Psoas muscle (tissue), 8 donors: Measurements from ENCODE around the gene SLCO2A1. TPM values are rescaled to one million over a fixed set of nuclear protein-coding genes. Genes with fewer than 3 reads are reported as not detected.

Source experiments
- ATAC-seq, 4 donors: fragments of 200-7000 bp; cut with Tn5 transposase; one replicate each; pipeline ENCODE4 v1.9.1; 2020; ENCODE audit warnings: moderate library complexity in 3 of 4, mild to moderate bottlenecking in 2 of 4
- DNase-seq, 2 donors: peaks; one replicate each; pipeline ENCODE4 v3.0.0-alpha.2; 2020
- H3K27ac ChIP-seq: fragments of 200-600 bp; one replicate; pipeline ENCODE4 v1.8.0; 2022
- H3K27me3 ChIP-seq, 3 donors: fragments of 200-600 bp in 1 of 3; one replicate each; pipeline versions ENCODE4 v1.6.1 to v1.8.0; 2013 to 2022; ENCODE audit warnings: low read length in 2 of 3, mild to moderate bottlenecking in 2 of 3, moderate library complexity in 1 of 3; ENCODE audit not compliant: insufficient read depth in 3 of 3
- H3K36me3 ChIP-seq, 2 donors: fragments of 200-600 bp in 1 of 2; one replicate each; pipeline versions ENCODE4 v1.6.1 to v1.8.0; 2013 to 2022; ENCODE audit warnings: low read depth in 1 of 2, mild to moderate bottlenecking in 1 of 2, moderate library complexity in 1 of 2; ENCODE audit not compliant: insufficient read depth in 1 of 2
- H3K4me1 ChIP-seq: fragments of 200-600 bp; one replicate; pipeline ENCODE4 v1.8.0; 2022
- H3K4me3 ChIP-seq: fragments of 200-600 bp; one replicate; pipeline ENCODE4 v1.8.0; 2022; ENCODE audit warnings: mild to moderate bottlenecking
- H3K9me3 ChIP-seq: fragments of 200-600 bp; one replicate; pipeline ENCODE4 v1.8.0; 2022
- WGBS, 3 donors: extraction: QIAGEN DNeasy Blood & Tissue Kit; methylation state at CpG; one replicate each; pipeline versions ENCODE4 v1.1.6 to v1.1.7; 2013; 5-methylcytosine and 5-hydroxymethylcytosine counted together
- intact Hi-C, 2 donors: fragments of 100-400 bp; cut with DNase I; formaldehyde crosslinking; loops; one replicate each; pipeline versions ENCODE4 v1.11.0 to v1.14.2; 2022
- polyA plus RNA-seq, 3 donors: library from polyadenylated mRNA; stranded (reverse); fragments of 200-250 nt; gene quantifications; one replicate each; pipeline ENCODE4 v1.2.3, GENCODE V29; 2013
- total RNA-seq, 4 donors: library from RNA; stranded (reverse); fragmentation: NEBNext Ultra II Directional in 2 of 4; extraction: Animal tissue kit (Norgen Biotek cat#: 25700) in 2 of 4; gene quantifications; one replicate each; pipeline versions ENCODE4 v1.2.1 to v1.2.4, GENCODE V29; 2021 to 2023
- TF ChIP-seq, protein P1 (sequence below): fragments of 200-600 bp; IDR thresholded peaks from one replicate; pipeline ENCODE4 v1.8.0; 2022; ENCODE audit warnings: antibody characterized with exemption
- donor health status: healthy with polysubstance abuse.
- donor health status: DM: no; HTN: no; CAD: no; lungs with moderate emphysema.
- donor health status: Bipolar disorder and iron deficiency.
- donor health status: healthy.
- donor health status: DM: yes; HTN: yes; CAD: no.
- donor health status: DM: no; HTN: no; CAD: no.
- donor health status: DM: no; HTN: no; CAD: no.
- donor health status: DM: yes; HTN: yes; CAD: no.

Gene SLCO2A1
- total and polyA plus RNA-seq, 7 donors: 0.72 to 5.2 (median 3.7) TPM

GRCh38 chr3:134020135-134020680, 9.5 kb downstream of the SLCO2A1 start:
- Histone ChIP-seq H3K4me1 (no peaks in the 10 kb centered on the region), H3K27ac (no peak overlapping the region), H3K36me3 (no peaks in the 10 kb centered on the region), H3K9me3 (no peaks in the 10 kb centered on the region), H3K4me3 (no peak overlapping the region), H3K27me3 (no peaks in the 10 kb centered on the region)
- no peak for DNase-seq
- WGBS, 3 donors: 95 to 98% (median 96%) methylated on average over 22 of the region's 22 CpGs
- no peak for ATAC-seq
- intact Hi-C loops: no loop called here
- TF ChIP-seq, protein P1, sequence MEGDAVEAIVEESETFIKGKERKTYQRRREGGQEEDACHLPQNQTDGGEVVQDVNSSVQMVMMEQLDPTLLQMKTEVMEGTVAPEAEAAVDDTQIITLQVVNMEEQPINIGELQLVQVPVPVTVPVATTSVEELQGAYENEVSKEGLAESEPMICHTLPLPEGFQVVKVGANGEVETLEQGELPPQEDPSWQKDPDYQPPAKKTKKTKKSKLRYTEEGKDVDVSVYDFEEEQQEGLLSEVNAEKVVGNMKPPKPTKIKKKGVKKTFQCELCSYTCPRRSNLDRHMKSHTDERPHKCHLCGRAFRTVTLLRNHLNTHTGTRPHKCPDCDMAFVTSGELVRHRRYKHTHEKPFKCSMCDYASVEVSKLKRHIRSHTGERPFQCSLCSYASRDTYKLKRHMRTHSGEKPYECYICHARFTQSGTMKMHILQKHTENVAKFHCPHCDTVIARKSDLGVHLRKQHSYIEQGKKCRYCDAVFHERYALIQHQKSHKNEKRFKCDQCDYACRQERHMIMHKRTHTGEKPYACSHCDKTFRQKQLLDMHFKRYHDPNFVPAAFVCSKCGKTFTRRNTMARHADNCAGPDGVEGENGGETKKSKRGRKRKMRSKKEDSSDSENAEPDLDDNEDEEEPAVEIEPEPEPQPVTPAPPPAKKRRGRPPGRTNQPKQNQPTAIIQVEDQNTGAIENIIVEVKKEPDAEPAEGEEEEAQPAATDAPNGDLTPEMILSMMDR: no peak

DNA sequence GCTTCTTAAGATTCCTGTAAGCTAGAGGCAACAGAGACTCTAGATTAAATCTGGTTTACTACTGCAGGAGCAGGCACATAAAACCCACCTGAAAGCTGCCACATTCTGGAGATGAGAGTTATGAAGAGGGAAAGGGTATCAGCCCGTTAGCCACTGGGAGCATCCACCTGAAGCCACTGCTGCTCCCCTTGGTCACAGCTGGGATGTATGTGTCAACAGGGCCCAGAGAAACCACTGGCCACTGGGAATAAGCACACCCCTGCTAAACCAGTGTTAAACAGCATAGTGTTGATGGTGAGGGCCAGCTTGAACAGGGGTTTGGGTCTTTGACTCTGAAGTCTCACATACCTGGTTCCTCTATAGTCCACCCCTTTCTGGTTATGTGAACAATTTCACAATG, 10.9 kb downstream of the SLCO2A1 start:
- no peaks in the 10 kb centered on the region for H3K36me3 ChIP-seq
- H3K27ac ChIP-seq: no peak overlapping the region
- WGBS, 3 donors: 68 to 85% (median 85%) methylated on average over 1 of the region's 1 CpG
- TF ChIP-seq, protein P1: no peak
- ATAC-seq (no peak), DNase-seq (no peak)
- no peaks in the 10 kb centered on the region for H3K27me3 ChIP-seq
- no peaks in the 10 kb centered on the region for H3K4me1 ChIP-seq
- no peaks in the 10 kb centered on the region for H3K9me3 ChIP-seq
- no peak overlapping the region for H3K4me3 ChIP-seq
- intact Hi-C loops: no loop called here

DNA sequence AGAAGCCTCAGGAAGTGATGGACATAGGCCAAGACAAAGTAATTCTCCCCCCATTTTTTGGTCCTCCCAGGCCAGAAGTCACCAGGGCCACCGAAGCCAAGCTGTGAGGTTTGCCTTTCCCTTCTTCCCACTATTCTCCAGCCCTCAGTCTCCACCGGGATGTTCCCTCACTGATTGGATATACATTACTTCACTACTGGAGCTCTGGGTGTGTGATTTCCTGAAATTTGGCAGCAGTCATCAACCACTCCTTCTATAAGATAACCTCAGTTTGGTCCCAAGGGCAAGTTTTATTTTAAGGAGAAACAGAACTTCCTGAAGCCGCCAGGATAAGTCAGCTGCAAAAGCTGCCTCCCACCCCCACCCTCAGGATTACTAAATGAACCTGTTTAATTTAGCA, 11.3 kb downstream of the SLCO2A1 start:
- DNase-seq (no peak), ATAC-seq (no peak)
- Histone ChIP-seq H3K4me1 (no peaks in the 10 kb centered on the region), H3K36me3 (no peaks in the 10 kb centered on the region), H3K27ac (no peak overlapping the region), H3K27me3 (no peaks in the 10 kb centered on the region), H3K4me3 (no peak overlapping the region), H3K9me3 (no peaks in the 10 kb centered on the region)
- TF ChIP-seq, protein P1: no peak
- 49 to 63% (median 59%) methylated on average over 3 of the region's 3 CpGs for WGBS, 3 donors
- intact Hi-C loops: no loop called here

- WGBS, 3 donors: 78 to 89% (median 79%) methylated on average over 5 of the region's 5 CpGs
- intact Hi-C loops: no loop called here
These were observed 12.2 kb downstream of the SLCO2A1 start for GRCh38 chr3:134017490-134017889.

More at GRCh38 chr3:134017490-134017889, 12.2 kb downstream of the SLCO2A1 start:
- H3K9me3 ChIP-seq: no peaks in the 10 kb centered on the region
- no peak overlapping the region for H3K4me3 ChIP-seq
- H3K27ac ChIP-seq: no peak overlapping the region
- TF ChIP-seq, protein P1: no peak
- H3K36me3 ChIP-seq: no peaks in the 10 kb centered on the region
- DNase-seq: no peak
- no peaks in the 10 kb centered on the region for H3K4me1 ChIP-seq
- ATAC-seq: no peak
- no peaks in the 10 kb centered on the region for H3K27me3 ChIP-seq
